ENCODE data around the gene PLEKHG4.

Gene PLEKHG4

GRCh38 chr16:67287960-67288359 lies 8.6 kb downstream of the PLEKHG4 start:
- DNase-seq (ENCODE audit: low read depth in 2 of 2) = no peak

GRCh38 chr16:67291461-67291860 lies 12.1 kb downstream of the PLEKHG4 start:
- DNase-seq (ENCODE audit: low read depth in 2 of 2) = no peak

DNA sequence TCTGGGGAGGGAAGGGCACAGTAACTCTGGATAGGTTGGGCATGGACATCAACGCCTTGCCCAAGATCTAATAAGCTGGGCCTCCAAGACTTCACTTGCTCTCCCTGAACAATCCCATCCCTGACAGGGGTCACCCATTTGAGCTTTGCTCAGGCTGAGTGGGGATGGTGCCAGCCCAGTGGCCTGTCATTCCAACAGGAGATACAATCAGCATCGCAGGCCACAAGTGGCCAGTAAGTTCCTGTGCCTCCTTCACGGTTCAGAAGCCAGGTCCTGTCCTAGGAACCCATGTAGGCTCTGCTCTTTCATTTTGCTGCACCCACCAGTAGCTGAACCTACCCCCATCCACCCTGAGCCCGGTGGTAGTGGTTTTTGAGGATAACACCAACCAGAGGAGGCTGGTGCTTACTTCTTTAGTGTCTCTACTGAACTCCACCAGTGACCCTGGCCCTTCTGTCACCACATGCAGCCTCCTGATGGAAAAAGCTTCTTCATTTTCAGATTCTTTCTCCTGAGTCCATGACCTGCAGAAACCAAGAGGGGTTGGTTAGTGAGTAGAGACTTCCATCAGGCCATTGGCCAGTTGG lies 14.9 kb downstream of the PLEKHG4 start:
- no peak for DNase-seq (ENCODE audit: low read depth in 2 of 2)

DNA sequence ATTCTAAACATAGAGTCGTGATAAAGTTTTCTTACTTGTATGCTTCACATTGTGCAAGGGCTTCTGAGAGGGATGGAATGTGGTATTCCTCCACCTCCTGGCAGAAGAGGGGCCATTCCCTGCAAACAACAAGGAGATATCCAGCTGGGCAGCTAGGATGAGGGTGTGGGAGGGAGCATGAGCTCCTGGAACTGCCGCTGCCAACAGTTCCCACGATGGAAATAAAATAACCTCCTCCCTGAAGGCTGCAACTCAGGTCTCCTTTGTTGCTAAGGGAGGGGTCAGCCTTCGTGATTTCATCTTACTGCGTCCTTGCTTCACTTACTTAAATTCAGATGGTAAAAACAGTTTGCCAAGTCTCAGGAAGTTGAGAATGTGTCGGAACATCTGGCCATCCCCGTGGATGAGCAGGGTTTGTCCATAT lies 15.6 kb downstream of the PLEKHG4 start:
- no peak for DNase-seq (ENCODE audit: low read depth in 2 of 2)

DNA sequence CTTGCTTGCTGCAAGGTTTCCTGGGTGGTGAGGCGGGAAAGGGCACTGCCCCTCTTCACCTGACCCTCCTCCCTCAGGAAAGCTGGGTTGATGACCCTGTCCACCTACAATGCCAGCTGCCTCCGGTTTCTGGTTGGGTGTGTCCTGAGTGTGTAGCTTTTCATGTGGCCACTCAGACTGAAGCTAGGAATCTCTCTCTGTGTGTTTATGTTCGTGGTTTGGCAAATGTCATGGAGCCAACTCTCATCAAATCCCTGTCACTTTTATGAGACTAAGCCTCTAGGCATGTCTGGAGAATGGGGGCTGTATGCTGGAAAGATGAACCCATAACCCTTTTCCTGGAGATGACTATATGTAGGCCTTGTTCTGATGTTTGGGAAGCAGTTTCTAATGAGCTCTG lies 17.1 kb downstream of the PLEKHG4 start:
- no peak for DNase-seq (ENCODE audit: low read depth in 2 of 2)

- DNase-seq (ENCODE audit: low read depth in 2 of 2) = no peak
Observed at GRCh38 chr16:67298277-67298676, 18.9 kb downstream of the PLEKHG4 start.

DNA sequence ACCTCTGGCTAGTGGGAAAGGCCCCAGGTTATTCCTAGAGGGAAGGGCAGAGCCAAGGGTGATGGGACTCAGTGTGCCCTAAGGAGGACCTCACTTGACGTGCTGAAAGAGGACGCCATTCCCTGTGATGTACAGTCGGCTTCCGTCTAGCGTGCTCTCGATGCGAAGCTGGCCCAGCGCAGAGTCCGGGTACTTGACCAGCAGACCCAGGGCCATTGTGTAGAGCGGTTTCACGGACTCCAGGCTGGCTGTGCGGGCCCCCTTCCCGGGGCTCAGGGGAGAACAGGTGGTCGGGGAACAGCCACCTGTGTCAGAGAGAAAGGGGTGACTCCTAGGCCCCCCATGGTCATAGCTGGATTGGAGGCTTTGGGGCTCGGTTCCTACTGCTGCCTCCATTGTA lies 19.9 kb downstream of the PLEKHG4 start:
- DNase-seq (ENCODE audit: low read depth in 2 of 2) = no peak

- DNase-seq (ENCODE audit: low read depth in 2 of 2) = no peak
Observed at GRCh38 chr16:67301080-67301782, 21.9 kb downstream of the PLEKHG4 start.

GRCh38 chr16:67302076-67302475 lies 22.7 kb downstream of the PLEKHG4 start:
- DNase-seq (ENCODE audit: low read depth in 2 of 2) = no peak

- DNase-seq (ENCODE audit: low read depth in 2 of 2) = no peak
Observed at GRCh38 chr16:67302970-67303369, 23.6 kb downstream of the PLEKHG4 start.

DNA sequence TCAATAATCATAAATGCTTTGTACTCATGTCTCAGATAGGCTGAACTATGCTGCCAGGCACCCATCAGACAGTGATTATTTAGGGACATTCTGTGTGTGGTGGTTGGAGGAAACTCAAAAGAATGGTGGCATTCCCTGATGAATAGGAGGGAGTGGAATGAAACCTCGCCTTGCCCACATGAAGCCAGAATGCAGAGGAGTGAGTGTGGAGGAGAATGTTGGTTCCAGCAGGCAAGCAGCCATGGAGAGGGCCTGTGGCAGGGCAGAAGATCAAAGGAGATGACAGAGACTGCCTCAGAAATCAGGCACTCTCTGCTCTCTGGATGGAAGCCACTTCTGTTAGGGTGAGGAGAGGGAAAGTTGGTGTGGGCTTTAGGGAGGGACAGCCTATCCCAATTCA lies 24.7 kb downstream of the PLEKHG4 start:
- no peak for DNase-seq (ENCODE audit: low read depth in 2 of 2)

GRCh38 chr16:67305216-67306071 lies 26.1 kb downstream of the PLEKHG4 start:
- no peak for DNase-seq (ENCODE audit: low read depth in 2 of 2)

GRCh38 chr16:67310561-67310960 lies 31.2 kb downstream of the PLEKHG4 start:
- DNase-seq (ENCODE audit: low read depth in 2 of 2) = no peak

- DNase-seq (ENCODE audit: low read depth in 2 of 2) = peak in 1 of 2 donors; percentile 4
Observed at GRCh38 chr16:67311607-67312488, 32.5 kb downstream of the PLEKHG4 start.

- DNase-seq (ENCODE audit: low read depth in 2 of 2) = no peak
Observed at GRCh38 chr16:67312719-67313118, 33.4 kb downstream of the PLEKHG4 start.

GRCh38 chr16:67317853-67318252 lies 38.5 kb downstream of the PLEKHG4 start:
- DNase-seq (ENCODE audit: low read depth in 2 of 2) = no peak

GRCh38 chr16:67326115-67326471 lies 46.8 kb downstream of the PLEKHG4 start:
- no peak for DNase-seq (ENCODE audit: low read depth in 2 of 2)

DNA sequence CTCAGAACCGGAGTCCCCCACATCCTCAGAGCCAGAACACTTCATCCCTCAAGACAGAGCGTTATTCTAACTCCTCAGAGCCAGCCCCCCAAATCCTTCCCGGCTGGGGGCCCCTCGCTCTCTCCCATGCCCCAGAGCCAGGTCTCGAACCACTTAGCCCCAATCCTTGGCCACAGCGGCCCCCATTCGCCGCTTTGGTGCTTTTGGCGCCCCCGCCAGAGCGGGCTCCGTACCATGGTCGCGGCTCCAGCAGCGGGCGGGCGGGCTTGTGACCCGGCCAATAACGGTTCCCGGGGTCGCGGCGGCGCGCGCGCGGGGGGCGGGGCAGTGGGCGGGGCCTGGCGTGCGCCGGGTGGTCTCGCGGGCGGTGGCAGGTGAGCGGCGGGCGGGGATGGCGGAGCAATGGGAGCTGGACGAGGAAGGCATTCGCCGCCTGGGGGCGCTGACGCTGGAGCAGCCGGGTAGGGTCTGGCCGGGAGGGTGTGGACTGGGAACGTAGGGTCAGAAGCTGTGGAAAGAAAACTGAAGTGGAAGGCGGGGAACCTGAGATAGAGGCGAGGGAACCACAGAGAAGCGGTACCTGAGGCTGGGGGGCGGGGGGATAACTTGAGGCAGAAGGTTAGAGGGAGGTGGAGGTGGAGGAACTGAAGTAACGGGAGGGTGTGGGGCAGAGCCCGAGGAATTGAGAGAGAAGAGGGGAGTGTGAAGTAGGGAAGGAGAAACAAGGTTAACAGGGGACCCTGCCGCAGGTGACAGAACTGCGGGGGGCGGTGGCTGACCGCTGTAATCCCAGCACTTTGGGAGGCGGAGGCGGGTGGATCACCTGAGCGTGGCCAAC lies 47.4 kb downstream of the PLEKHG4 start, which contains the start of the genes KCTD19 and LRRC36:
TSS of gene KCTD19 (minus strand) at position 270 of the 838 bp plus-strand sequence. CDS start at position 236, 34 bp downstream.
TSS of gene LRRC36 (plus strand) at position 344 of the 838 bp plus-strand sequence. CDS start at position 392, 48 bp downstream.
- DNase-seq (ENCODE audit: low read depth in 2 of 2) = peak; percentile 37 to 39

GRCh38 chr16:67327743-67328142 lies 48.4 kb downstream of the PLEKHG4 start:
- DNase-seq (ENCODE audit: low read depth in 2 of 2) = no peak

DNA sequence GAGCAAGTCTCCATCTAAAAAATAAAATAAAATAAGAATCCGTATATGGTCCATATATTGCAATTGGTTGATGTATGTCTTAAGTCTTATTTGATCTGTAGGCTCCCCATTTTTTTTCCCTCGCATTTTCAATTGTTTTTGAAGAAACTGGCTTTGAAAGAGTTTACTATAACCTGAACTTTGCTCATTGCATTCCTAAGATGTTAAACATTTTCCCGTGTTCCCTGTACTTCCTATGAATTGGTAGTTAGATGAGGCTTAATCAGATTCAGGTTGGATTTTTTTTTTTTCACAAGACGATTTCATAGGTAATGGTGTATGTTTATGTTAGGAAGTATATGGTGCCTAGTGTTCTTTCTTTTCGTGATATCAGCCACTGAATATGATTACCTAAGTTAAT lies 50.6 kb downstream of the PLEKHG4 start:
- DNase-seq (ENCODE audit: low read depth in 2 of 2) = no peak

DNA sequence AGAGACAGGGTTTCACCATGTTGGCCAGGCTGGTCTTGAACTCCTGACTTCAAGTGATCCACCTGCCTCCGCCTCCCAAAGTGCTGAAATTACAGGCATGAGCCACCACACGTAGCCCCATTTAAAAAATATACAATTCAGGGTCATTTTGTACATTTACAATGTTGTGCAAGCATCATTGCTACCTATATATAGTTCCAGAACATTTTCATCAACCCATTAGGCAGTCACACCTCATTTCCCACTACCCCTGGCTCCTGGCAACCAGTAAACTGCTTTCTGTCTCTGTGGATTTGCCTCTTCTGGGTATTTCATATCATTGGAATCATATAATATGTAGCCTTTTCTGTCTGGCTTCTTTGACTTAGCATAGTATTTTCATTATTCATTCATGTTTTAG lies 54.0 kb downstream of the PLEKHG4 start:
- no peak for DNase-seq (ENCODE audit: low read depth in 2 of 2)
